MCF 10A (cell line): ENCODE data around the gene ADGRF1. TPM values are rescaled to one million over a fixed set of nuclear protein-coding genes. Genes with fewer than 3 reads are reported as not detected.

Source experiments
- BruUV-seq: library from RNA; stranded (reverse); fragments of 400-500 nt; replicated peaks from 2 replicates; lab custom pipeline; 2021; lab: Mats Ljungman, UMichigan
- CTCF ChIA-PET: fragments of 300-600 bp; sonication (Branson Sonifier 250); formaldehyde crosslinking; extraction: SDS; loops from one replicate; lab custom pipeline; 2021; ENCODE audit warnings: antibody characterized with exemption, inconsistent platforms; lab: Yijun Ruan, JAX
- POLR2A ChIA-PET: fragments of 300-600, 350-650 bp; sonication (Branson Sonifier 250); formaldehyde crosslinking; extraction: SDS; loops from one replicate; lab custom pipeline; 2020; ENCODE audit warnings: antibody characterized with exemption, inconsistent platforms; lab: Yijun Ruan, JAX
- DNase-seq: peaks from one replicate; pipeline ENCODE4 v3.0.0-alpha.2; 2018; ENCODE audit not compliant: unreplicated experiment
- H3K27ac Mint-ChIP-seq: one replicate; pipeline ENCODE4 v1.8.0; 2022; ENCODE audit warnings: mild to moderate bottlenecking, low read depth, mixed read lengths; ENCODE audit not compliant: unreplicated experiment
- H3K27me3 Mint-ChIP-seq: one replicate; pipeline ENCODE4 v1.8.0; 2022; ENCODE audit warnings: mixed read lengths; ENCODE audit not compliant: insufficient read depth, unreplicated experiment
- H3K36me3 Mint-ChIP-seq: one replicate; pipeline ENCODE4 v1.8.0; 2022; ENCODE audit warnings: mild to moderate bottlenecking, moderate library complexity, mixed read lengths; ENCODE audit not compliant: insufficient read depth, unreplicated experiment
- H3K4me1 Mint-ChIP-seq: one replicate; pipeline ENCODE4 v1.8.0; 2022; ENCODE audit warnings: mixed read lengths; ENCODE audit not compliant: insufficient read depth, unreplicated experiment
- H3K4me3 Mint-ChIP-seq: one replicate; pipeline ENCODE4 v1.8.0; 2022; ENCODE audit warnings: mild to moderate bottlenecking, moderate library complexity, mixed read lengths; ENCODE audit not compliant: unreplicated experiment
- H3K9me3 Mint-ChIP-seq: one replicate; pipeline ENCODE4 v1.8.0; 2022; ENCODE audit warnings: mixed read lengths; ENCODE audit not compliant: unreplicated experiment
- CTCF ChIP-seq: fragments of 200-600 bp; IDR thresholded peaks from one replicate; pipeline ENCODE4 v1.8.0; 2022; ENCODE audit warnings: antibody characterized with exemption, mild to moderate bottlenecking; ENCODE audit not compliant: unreplicated experiment
- intact Hi-C: fragments of 100-400 bp; cut with micrococcal nuclease; formaldehyde crosslinking; loops from 2 replicates; pipeline ENCODE4 v1.14.1; 2022
- total RNA-seq: library from RNA; stranded (reverse); gene quantifications from 2 replicates; pipeline ENCODE4 v1.2.3, GENCODE V29; 2022

ADGRF1 gene
- total RNA-seq, 1 experiment from 2014 or later, result 3.5 TPM

DNA sequence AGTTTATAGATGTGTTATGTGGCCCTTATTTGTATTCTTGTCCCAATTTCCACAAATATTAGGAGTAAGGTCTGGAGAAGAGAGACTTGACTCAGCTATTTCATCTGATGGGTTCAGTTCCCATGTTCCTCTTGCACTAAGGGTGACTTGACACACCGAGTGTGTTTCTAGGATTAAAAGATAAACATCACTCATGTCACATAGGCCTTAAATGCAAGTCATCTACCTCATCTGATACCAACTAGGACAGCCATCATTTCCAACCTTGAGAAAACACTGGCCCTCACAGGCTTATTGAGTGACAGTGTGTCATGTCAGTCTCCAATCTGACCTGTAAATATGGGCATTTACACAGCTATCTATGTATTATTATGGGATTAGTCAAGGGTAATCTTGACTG, 67.3 kb downstream of the ADGRF1 start:
- Mint-ChIP-seq H3K27ac (no peak overlapping the region), H3K4me3 (no peak overlapping the region), H3K27me3 (no peaks in the 10 kb centered on the region), H3K4me1 (peaks cover 10% of the 10 kb centered on the region), H3K36me3 (peaks cover 7% of the 10 kb centered on the region), H3K9me3 (no peaks in the 10 kb centered on the region)
- CTCF ChIA-PET, result no interaction called here
- intact Hi-C loops, result no loop called here
- DNase-seq, result no peak
- POLR2A ChIA-PET, result no interaction called here
- BruUV-seq, result no TSS peak
- TF ChIP-seq CTCF, result no peak

DNA sequence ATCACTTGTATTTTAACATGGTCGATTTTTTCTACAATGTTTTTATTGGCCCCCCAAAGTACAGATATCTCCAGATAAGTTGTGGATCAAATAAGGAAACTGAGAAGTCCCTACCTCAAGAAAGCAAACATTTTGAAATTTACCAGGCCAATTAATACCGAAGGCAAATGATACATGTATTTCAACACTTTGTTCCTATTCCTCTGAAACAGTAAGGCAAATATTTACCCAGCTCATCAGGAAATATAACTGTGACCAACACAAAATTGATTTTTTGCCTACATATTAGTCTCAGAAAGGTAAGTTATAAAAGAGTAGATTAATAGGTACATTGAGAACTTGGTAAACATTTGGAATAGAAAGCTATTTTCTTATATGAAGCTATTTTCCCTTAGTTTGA, 69.1 kb downstream of the ADGRF1 start:
- BruUV-seq, result no TSS peak
- ChIA-PET CTCF (interaction anchor here (0.9 to 1.1 kb wide), 2 partner anchors 9 to 118 kb away, joined by 3 read pairs; no protein-coding TSS in a partner anchor), POLR2A (interaction anchor here (0.6 to 0.7 kb wide), 2 partner anchors 131 to 137 kb away, joined by 3 read pairs; no protein-coding TSS in a partner anchor)
- Mint-ChIP-seq H3K27ac (peak overlapping the region; percentile 16), H3K27me3 (no peaks in the 10 kb centered on the region), H3K4me3 (no peak overlapping the region), H3K4me1 (peaks cover 16% of the 10 kb centered on the region), H3K36me3 (peaks cover 7% of the 10 kb centered on the region), H3K9me3 (no peaks in the 10 kb centered on the region)
- no peak for TF ChIP-seq CTCF
- intact Hi-C loops, result no loop called here
- no peak for DNase-seq

GRCh38 chr6:46972531-46972930, 69.6 kb downstream of the ADGRF1 start:
- POLR2A ChIA-PET, result no interaction called here
- no peaks in the 10 kb centered on the region for H3K9me3 Mint-ChIP-seq
- no TSS peak for BruUV-seq
- H3K4me1 Mint-ChIP-seq, result peaks cover 16% of the 10 kb centered on the region
- no peak overlapping the region for H3K4me3 Mint-ChIP-seq
- H3K36me3 Mint-ChIP-seq, result peaks cover 7% of the 10 kb centered on the region
- no peak for TF ChIP-seq CTCF
- CTCF ChIA-PET, result interaction anchor here (0.9 to 1.1 kb wide), 2 partner anchors 9 to 117 kb away, joined by 3 read pairs; no protein-coding TSS in a partner anchor
- no peaks in the 10 kb centered on the region for H3K27me3 Mint-ChIP-seq
- peak; percentile 31 for DNase-seq
- intact Hi-C loops, result no loop called here
- H3K27ac Mint-ChIP-seq, result peak overlapping the region; percentile 16

GRCh38 chr6:46969206-46969605, 72.9 kb downstream of the ADGRF1 start:
- no TSS peak for BruUV-seq
- no peak for DNase-seq
- Mint-ChIP-seq H3K27ac (no peak overlapping the region), H3K9me3 (no peaks in the 10 kb centered on the region), H3K36me3 (peaks cover 7% of the 10 kb centered on the region), H3K4me3 (no peak overlapping the region), H3K27me3 (no peaks in the 10 kb centered on the region), H3K4me1 (peaks cover 16% of the 10 kb centered on the region)
- no peak for TF ChIP-seq CTCF
- CTCF ChIA-PET, result no interaction called here
- POLR2A ChIA-PET, result no interaction called here
- intact Hi-C loops, result no loop called here
